ENCODE measurements around the gene ODAM. TPM values are rescaled to one million over a fixed set of nuclear protein-coding genes. Genes with fewer than 3 reads are reported as not detected.

Gene ODAM
- total RNA-seq, 1 experiment from 2014 or later: not detected

- H3K79me2 ChIP-seq (ENCODE audit: insufficient read depth, low read length): no peaks in the 10 kb centered on the region
- H3K9me2 ChIP-seq (ENCODE audit: insufficient read depth): no peaks in the 10 kb centered on the region
- H3K27me3 ChIP-seq (ENCODE audit: insufficient read depth, low read length): no peaks in the 10 kb centered on the region
- ChIA-PET CTCF (no interaction called here), POLR2A (no interaction called here), RAD21 (ENCODE audit: low non-redundant PET in 1 of 2, low total read pairs in 2 of 2, uncharacterized antibody in 2 of 2, unreplicated experiment in 2 of 2) (no interaction called here)
- DNase-seq (ENCODE audit: low read depth, low spot score) (no peak), ATAC-seq (no peak)
- no peaks in the 10 kb centered on the region for H3K36me3 ChIP-seq (ENCODE audit: control insufficient read depth in 1 of 2, insufficient read depth in 2 of 2, low read length in 2 of 2)
- intact Hi-C loops (cut with micrococcal nuclease): no loop called here
- no peaks in the 10 kb centered on the region for H3K9me3 ChIP-seq (ENCODE audit: control insufficient read depth in 1 of 2, insufficient read depth in 1 of 2, low read depth in 1 of 2, low read length in 2 of 2)
- no peak overlapping the region for H3K27ac ChIP-seq (ENCODE audit: low read depth, low read length)
- no peaks in the 10 kb centered on the region for H4K20me1 ChIP-seq (ENCODE audit: insufficient read depth)
- no peak overlapping the region for H2AFZ ChIP-seq (ENCODE audit: low read depth, low read length, poor library complexity, severe bottlenecking)
- TF ChIP-seq ZFX (IDR thresholded peaks at IDR 0.05) (no peak), MAX (IDR thresholded peaks at IDR 0.05) (no peak), YY1 (IDR thresholded peaks at IDR 0.05; ENCODE audit: extremely low read depth, insufficient replicate concordance, low read depth, low read length) (no peak), FOSL1 (IDR thresholded peaks at IDR 0.05; ENCODE audit: low read depth) (no peak), REST (IDR thresholded peaks at IDR 0.05; ENCODE audit: low read depth) (no peak), JUND (IDR thresholded peaks at IDR 0.05) (no peak), EGR1 (IDR thresholded peaks at IDR 0.05; ENCODE audit: low read depth) (no peak), CEBPB (IDR thresholded peaks at IDR 0.05; ENCODE audit: low read depth) (no peak), ELF1 (IDR thresholded peaks at IDR 0.05; ENCODE audit: borderline replicate concordance, low read depth) (no peak), TCF7L2 (IDR thresholded peaks at IDR 0.05; ENCODE audit: borderline replicate concordance, extremely low read depth, insufficient read depth, insufficient read length) (no peak), CTCF (IDR thresholded peaks at IDR 0.05 in 2 of 3, conservative IDR thresholded peaks at IDR 0.05 in 1 of 3; ENCODE audit: borderline replicate concordance in 1 of 3, insufficient read depth in 1 of 3, low read depth in 2 of 3, low read length in 2 of 3) (no peak), ZBTB33 (IDR thresholded peaks at IDR 0.05; ENCODE audit: extremely low read depth, insufficient replicate concordance, low read length) (no peak), CBX3 (IDR thresholded peaks at IDR 0.05; ENCODE audit: low read depth) (no peak), SRF (IDR thresholded peaks at IDR 0.05; ENCODE audit: low read depth) (no peak), POLR2A (IDR thresholded peaks at IDR 0.05; ENCODE audit: borderline replicate concordance, extremely low read depth, insufficient read depth, insufficient read length) (no peak)
- no peak overlapping the region for H3K4me3 ChIP-seq (replicated peaks in 1 of 2; ENCODE audit: low read depth in 1 of 2, low read length in 2 of 2)
- H3K4me1 ChIP-seq (ENCODE audit: control insufficient read depth in 1 of 2, insufficient read depth in 2 of 2, low read length in 2 of 2): no peaks in the 10 kb centered on the region
- no TSS peak for BruUV-seq (replicated peaks)
- no peak overlapping the region for H3K4me2 ChIP-seq (ENCODE audit: low read length)
- H3K9ac ChIP-seq (ENCODE audit: low read length): no peak overlapping the region
Measured at GRCh38 chr4:70239131-70239883, 43.8 kb downstream of the ODAM start.

All from HCT116 (cell line).